Thyroid gland (tissue), 4 donors: ENCODE results near the gene PTPA. TPM values are rescaled to one million over a fixed set of nuclear protein-coding genes. Genes with fewer than 3 reads are reported as not detected.
"Not testable (repeated sequence)": the region's sequence is repeated elsewhere in the genome, so short reads cannot be mapped to it uniquely, and the experiment has no call there.

Source experiments
- DNase-seq, 2 donors: peaks; one replicate each; pipeline ENCODE4 v3.0.0-alpha.2; 2019
- H3K27ac ChIP-seq, 3 donors: fragments of 200-600 bp; sonication (generic); 1 replicate in 2 of 3; 2 replicates in 1 of 3; pipeline ENCODE4 v1.5.1; 2016 to 2019; ENCODE audit warnings: mild to moderate bottlenecking in 1 of 3, moderate library complexity in 1 of 3
- H3K27me3 ChIP-seq: fragments of 200-600 bp; sonication (generic); one replicate; pipeline ENCODE4 v1.5.1; 2019
- H3K36me3 ChIP-seq, 2 donors: fragments of 200-600 bp; sonication (generic); one replicate each; pipeline ENCODE4 v1.5.1; 2016 to 2019
- H3K4me1 ChIP-seq, 2 donors: fragments of 200-600 bp; sonication (generic); one replicate each; pipeline ENCODE4 v1.5.1; 2017 to 2019
- H3K4me3 ChIP-seq, 3 donors: fragments of 200-600 bp; sonication (generic); replicated peaks in 1 of 3; 1 replicate in 2 of 3; 2 replicates in 1 of 3; pipeline ENCODE4 v1.5.1; 2016; ENCODE audit warnings: mild to moderate bottlenecking in 1 of 3
- H3K9me3 ChIP-seq: fragments of 200-600 bp; sonication (generic); one replicate; pipeline ENCODE4 v1.5.1; 2017
- POLR2A ChIP-seq, 2 donors: fragments of 450-650 bp; IDR thresholded peaks; one replicate each; pipeline ENCODE4 v1.6.1; 2017; ENCODE audit warnings: antibody characterized with exemption in 2 of 2, mild to moderate bottlenecking in 2 of 2, moderate library complexity in 1 of 2
- WGBS, 2 donors: methylation state at CpG; one replicate each; pipeline ENCODE4 v1.1.5; 2017; 5-methylcytosine and 5-hydroxymethylcytosine counted together
- intact Hi-C: fragments of 100-400 bp; cut with DNase I; formaldehyde crosslinking; loops from one replicate; pipeline ENCODE4 v1.15.1; 2023
- total RNA-seq, 4 donors: library from RNA; depleted of rRNA; stranded (reverse); fragments of >200 nt; gene quantifications; one replicate each; pipeline ENCODE4 v1.2.3, GENCODE V29; 2016
- TF ChIP-seq, protein P1 (sequence below), 6 experiments: fragments of 200-600 bp in 3 of 6; fragments of 450-650 bp in 3 of 6; sonication (generic) in 3 of 6; IDR thresholded peaks; one replicate each; pipeline ENCODE4 v1.5.1; 2016 to 2019; ENCODE audit warnings: antibody characterized with exemption in 6 of 6, mild to moderate bottlenecking in 2 of 6, inconsistent platforms in 1 of 6, moderate library complexity in 1 of 6

PTPA gene
- total RNA-seq, 4 donors from 2014 or later, result 45.0 to 117 (median 89.5) TPM

DNA sequence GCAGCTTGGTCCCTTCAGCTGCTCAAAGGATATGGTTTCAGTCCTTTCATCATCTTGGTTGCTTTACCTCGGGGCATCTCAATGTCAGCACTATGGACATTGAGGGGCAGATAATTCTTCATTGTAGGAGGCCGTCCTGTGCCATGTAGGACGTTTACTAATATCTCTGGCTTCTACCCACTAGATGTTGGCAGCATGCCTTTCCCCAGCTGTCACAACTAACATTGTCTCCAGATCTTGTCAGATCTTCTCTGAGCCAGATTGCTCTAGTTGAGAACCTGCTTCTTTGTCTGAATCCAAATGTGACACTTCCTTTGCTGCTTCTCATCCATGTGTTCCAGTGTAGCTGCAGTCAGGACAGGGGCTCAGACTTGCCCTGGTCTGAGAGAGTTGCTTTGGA, 10.3 kb downstream of the PTPA start:
- H3K27ac ChIP-seq, result no peak overlapping the region
- no peaks in the 10 kb centered on the region for H3K4me1 ChIP-seq
- H3K4me3 ChIP-seq, result no peak overlapping the region
- TF ChIP-seq, protein P1, sequence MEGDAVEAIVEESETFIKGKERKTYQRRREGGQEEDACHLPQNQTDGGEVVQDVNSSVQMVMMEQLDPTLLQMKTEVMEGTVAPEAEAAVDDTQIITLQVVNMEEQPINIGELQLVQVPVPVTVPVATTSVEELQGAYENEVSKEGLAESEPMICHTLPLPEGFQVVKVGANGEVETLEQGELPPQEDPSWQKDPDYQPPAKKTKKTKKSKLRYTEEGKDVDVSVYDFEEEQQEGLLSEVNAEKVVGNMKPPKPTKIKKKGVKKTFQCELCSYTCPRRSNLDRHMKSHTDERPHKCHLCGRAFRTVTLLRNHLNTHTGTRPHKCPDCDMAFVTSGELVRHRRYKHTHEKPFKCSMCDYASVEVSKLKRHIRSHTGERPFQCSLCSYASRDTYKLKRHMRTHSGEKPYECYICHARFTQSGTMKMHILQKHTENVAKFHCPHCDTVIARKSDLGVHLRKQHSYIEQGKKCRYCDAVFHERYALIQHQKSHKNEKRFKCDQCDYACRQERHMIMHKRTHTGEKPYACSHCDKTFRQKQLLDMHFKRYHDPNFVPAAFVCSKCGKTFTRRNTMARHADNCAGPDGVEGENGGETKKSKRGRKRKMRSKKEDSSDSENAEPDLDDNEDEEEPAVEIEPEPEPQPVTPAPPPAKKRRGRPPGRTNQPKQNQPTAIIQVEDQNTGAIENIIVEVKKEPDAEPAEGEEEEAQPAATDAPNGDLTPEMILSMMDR (IDR thresholded peaks at IDR 0.05), result no peak
- no peak for TF ChIP-seq POLR2A (IDR thresholded peaks at IDR 0.05)
- no peaks in the 10 kb centered on the region for H3K27me3 ChIP-seq
- WGBS, 2 donors, result 86 to 87% methylated on average over 3 of the region's 3 CpGs
- peaks cover 13 to 25% of the 10 kb centered on the region in 2 donors for H3K36me3 ChIP-seq
- no peak for DNase-seq
- intact Hi-C loops, result no loop called here
- H3K9me3 ChIP-seq, result no peaks in the 10 kb centered on the region

DNA sequence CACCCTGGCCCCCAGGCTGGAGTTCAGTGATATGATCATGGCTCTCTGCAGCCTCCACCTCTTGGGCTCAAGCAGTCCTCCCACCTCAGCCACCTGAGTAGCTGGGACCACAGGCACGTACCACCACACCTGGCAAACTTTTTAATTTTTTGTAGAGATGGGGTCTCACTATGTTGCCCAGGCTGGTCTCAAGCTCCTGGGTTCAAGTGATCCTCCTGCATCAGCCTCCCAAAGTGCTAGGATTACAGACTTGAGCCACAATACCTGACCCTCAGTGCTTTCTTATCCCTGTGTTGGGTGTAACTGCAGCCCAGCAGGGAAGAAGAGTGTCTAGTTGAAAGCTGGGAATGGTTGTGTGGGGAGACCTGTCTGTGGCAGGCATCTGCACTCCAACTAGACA, 10.9 kb downstream of the PTPA start:
- no peak overlapping the region for H3K4me3 ChIP-seq
- H3K27me3 ChIP-seq, result no peaks in the 10 kb centered on the region
- 100% methylated on average over 1 of the region's 1 CpG for WGBS, 2 donors
- DNase-seq, result no peak
- intact Hi-C loops, result no loop called here
- no peaks in the 10 kb centered on the region for H3K9me3 ChIP-seq
- no peak overlapping the region for H3K27ac ChIP-seq
- TF ChIP-seq POLR2A (IDR thresholded peaks at IDR 0.05), result no peak
- TF ChIP-seq, protein P1 (IDR thresholded peaks at IDR 0.05), result no peak
- H3K36me3 ChIP-seq, result peaks cover 13 to 25% of the 10 kb centered on the region in 2 donors
- no peaks in the 10 kb centered on the region for H3K4me1 ChIP-seq

DNA sequence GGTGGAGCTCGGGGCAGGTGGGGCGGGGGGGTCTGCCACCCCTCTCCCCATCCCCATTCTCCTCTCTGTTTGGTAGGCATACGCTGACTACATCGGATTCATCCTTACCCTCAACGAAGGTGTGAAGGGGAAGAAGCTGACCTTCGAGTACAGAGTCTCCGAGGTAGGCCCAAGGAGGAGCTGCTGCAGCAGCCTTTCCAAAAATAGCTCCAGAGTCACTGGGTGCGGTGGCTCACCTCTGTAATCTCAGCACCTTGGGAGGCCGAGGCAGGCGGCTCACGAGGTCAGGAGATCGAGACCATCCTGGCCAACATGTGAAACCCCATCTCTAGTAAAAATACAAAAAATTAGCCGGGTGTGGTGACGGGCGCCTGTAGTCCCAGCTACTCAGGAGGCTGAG, 11.8 kb downstream of the PTPA start:
- H3K27me3 ChIP-seq, intact Hi-C loops, DNase-seq, H3K27ac ChIP-seq, H3K9me3 ChIP-seq, H3K4me1 ChIP-seq, H3K4me3 ChIP-seq: not testable (repeated sequence)
- WGBS, 2 donors, result 97 to 98% methylated on average over 14 to 15 of the region's 15 CpGs
- peaks cover 13 to 25% of the 10 kb centered on the region in 2 donors for H3K36me3 ChIP-seq

DNA sequence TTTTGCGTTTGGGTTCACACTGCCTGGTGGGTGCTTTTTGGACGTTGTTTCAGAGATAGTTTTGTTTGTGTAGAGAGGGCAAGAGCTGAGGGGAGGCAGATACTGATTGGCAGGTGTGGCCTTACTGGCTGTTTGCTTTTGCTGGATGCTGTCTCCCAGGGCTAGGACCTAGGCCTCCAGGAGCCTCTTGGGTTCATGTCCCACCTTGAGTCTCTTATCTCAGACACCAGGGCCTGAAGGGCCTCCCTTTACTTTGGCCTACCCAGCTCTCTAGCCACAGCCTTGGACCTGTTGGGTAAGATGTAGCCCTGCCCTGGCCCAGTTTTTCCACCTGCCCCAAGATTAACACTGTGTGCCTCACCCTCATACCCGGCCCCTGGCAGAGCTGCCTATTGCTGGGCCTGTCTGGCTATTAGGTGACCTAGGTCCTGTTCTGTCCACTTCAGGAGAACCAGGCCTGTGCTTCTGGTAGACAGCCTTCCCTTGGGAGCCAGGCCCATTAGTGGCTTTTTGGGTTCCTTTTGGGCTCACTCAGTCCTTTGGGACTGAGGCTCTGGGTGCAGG, 13.4 kb downstream of the PTPA start:
- TF ChIP-seq POLR2A (IDR thresholded peaks at IDR 0.05), result no peak
- TF ChIP-seq, protein P1 (IDR thresholded peaks at IDR 0.05), result no peak
- DNase-seq, result no peak
- Histone ChIP-seq H3K9me3 (no peaks in the 10 kb centered on the region), H3K4me1 (no peaks in the 10 kb centered on the region), H3K27ac (no peak overlapping the region), H3K4me3 (no peak overlapping the region), H3K36me3 (peaks cover 13 to 25% of the 10 kb centered on the region in 2 donors), H3K27me3 (no peaks in the 10 kb centered on the region)
- 74 to 80% methylated on average over 3 of the region's 3 CpGs for WGBS, 2 donors
- intact Hi-C loops, result no loop called here

DNA sequence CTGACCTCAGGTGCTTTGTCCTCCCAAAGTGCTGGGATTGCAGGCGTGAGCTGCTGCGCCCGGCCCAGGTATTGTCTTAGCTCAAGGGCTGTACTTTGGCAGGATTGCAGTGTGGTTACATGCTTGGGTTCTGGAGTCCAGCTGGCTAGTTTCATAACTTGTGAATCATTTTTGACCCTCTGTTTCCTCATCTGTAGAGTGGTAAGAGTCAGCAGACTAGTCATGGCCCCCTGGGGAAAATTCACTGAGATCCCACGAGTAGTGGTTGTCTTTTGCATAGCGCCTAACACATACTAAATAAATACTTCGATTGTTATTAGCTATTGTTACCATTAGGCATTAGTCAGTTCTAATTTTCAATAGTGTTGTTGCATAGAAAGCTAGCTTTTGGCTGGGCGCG, 14.3 kb downstream of the PTPA start:
- no peaks in the 10 kb centered on the region for H3K27me3 ChIP-seq
- H3K27ac ChIP-seq, result no peak overlapping the region
- TF ChIP-seq POLR2A (IDR thresholded peaks at IDR 0.05), result no peak
- TF ChIP-seq, protein P1 (IDR thresholded peaks at IDR 0.05), result no peak
- H3K9me3 ChIP-seq, result no peaks in the 10 kb centered on the region
- no peak overlapping the region for H3K4me3 ChIP-seq
- peaks cover 13 to 24% of the 10 kb centered on the region in 2 donors for H3K36me3 ChIP-seq
- DNase-seq, result no peak
- intact Hi-C loops, result no loop called here
- WGBS, 2 donors, result 92 to 93% methylated on average over 8 of the region's 8 CpGs
- H3K4me1 ChIP-seq, result peaks cover 0 to 7% of the 10 kb centered on the region in 2 donors
